ENCODE measurements around the gene NARS2. TPM values are rescaled to one million over a fixed set of nuclear protein-coding genes. Genes with fewer than 3 reads are reported as not detected.

Gene NARS2
- total and polyA plus RNA-seq, 9 of the 15 experiments (the other 6 are each of a cell fraction or from before 2014, with no cell fraction given): 26.8 to 48.0 (median 34.2) TPM

GRCh38 chr11:78416285-78417174 is 158.1 kb downstream of the NARS2 start (continued):
- no peak for TF ChIP-seq PBX2 (CRISPR knock-in tag; IDR thresholded peaks at IDR 0.05; ENCODE audit: low read depth)
- TF ChIP-seq PBX2 (tag; conservative IDR thresholded peaks at IDR 0.05; ENCODE audit: low read depth): no peak
- 0 out of 2 replicates have a peak, but pooled peaks have one; percentile 18 for TF ChIP-seq TEAD4 (IDR thresholded peaks at IDR 0.05; ENCODE audit: low read length)
- no peak for TF ChIP-seq TEAD4 (CRISPR knock-in tag; IDR thresholded peaks at IDR 0.05; ENCODE audit: borderline replicate concordance)
- TF ChIP-seq ELF2 (CRISPR knock-in tag; IDR thresholded peaks at IDR 0.05): no peak
- peak; percentile 82 for TF ChIP-seq TBP (optimal IDR thresholded peaks at IDR 0.05; ENCODE audit: low read depth, low read length)
- TF ChIP-seq, protein P1, sequence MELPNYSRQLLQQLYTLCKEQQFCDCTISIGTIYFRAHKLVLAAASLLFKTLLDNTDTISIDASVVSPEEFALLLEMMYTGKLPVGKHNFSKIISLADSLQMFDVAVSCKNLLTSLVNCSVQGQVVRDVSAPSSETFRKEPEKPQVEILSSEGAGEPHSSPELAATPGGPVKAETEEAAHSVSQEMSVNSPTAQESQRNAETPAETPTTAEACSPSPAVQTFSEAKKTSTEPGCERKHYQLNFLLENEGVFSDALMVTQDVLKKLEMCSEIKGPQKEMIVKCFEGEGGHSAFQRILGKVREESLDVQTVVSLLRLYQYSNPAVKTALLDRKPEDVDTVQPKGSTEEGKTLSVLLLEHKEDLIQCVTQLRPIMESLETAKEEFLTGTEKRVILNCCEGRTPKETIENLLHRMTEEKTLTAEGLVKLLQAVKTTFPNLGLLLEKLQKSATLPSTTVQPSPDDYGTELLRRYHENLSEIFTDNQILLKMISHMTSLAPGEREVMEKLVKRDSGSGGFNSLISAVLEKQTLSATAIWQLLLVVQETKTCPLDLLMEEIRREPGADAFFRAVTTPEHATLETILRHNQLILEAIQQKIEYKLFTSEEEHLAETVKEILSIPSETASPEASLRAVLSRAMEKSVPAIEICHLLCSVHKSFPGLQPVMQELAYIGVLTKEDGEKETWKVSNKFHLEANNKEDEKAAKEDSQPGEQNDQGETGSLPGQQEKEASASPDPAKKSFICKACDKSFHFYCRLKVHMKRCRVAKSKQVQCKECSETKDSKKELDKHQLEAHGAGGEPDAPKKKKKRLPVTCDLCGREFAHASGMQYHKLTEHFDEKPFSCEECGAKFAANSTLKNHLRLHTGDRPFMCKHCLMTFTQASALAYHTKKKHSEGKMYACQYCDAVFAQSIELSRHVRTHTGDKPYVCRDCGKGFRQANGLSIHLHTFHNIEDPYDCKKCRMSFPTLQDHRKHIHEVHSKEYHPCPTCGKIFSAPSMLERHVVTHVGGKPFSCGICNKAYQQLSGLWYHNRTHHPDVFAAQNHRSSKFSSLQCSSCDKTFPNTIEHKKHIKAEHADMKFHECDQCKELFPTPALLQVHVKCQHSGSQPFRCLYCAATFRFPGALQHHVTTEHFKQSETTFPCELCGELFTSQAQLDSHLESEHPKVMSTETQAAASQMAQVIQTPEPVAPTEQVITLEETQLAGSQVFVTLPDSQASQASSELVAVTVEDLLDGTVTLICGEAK (IDR thresholded peaks at IDR 0.05): peak; percentile 25
- TF ChIP-seq, protein P1 (CRISPR knock-in tag; IDR thresholded peaks at IDR 0.05): no peak
- TF ChIP-seq MECOM (CRISPR knock-in tag; IDR thresholded peaks at IDR 0.05): peak; percentile 65; the same call in 1 of the 2 replicates
- TF ChIP-seq CREB3L1 (IDR thresholded peaks at IDR 0.05; ENCODE audit: borderline replicate concordance, low read depth): peak; percentile 31; the same call in 1 of the 2 replicates
- TF ChIP-seq ZNF174 (CRISPR knock-in tag; IDR thresholded peaks at IDR 0.05): no peak
- TF ChIP-seq MCM5 (IDR thresholded peaks at IDR 0.05; ENCODE audit: low read depth): no peak

All from K562 (cell line).